DND-41 (cell line): ENCODE results near the gene TMC5.

Experiments used
- ATAC-seq: fragments of 200-7000 bp; cut with Tn5 transposase; 3 replicates; pipeline ENCODE4 v1.9.1; 2021; ENCODE audit warnings: low read depth; ENCODE audit not compliant: insufficient read depth
- DNase-seq: peaks from one replicate; pipeline ENCODE4 v3.0.0-alpha.2; 2020
- H2AFZ ChIP-seq: 2 replicates; pipeline ENCODE4 v1.6.0; 2012; ENCODE audit warnings: low read depth, low read length
- H3K27ac ChIP-seq: 2 replicates; pipeline ENCODE4 v1.5.1; 2012; ENCODE audit warnings: low read length, inconsistent platforms
- H3K27me3 ChIP-seq: fragments of 200-600 bp; sonication (generic); 2 replicates; pipeline ENCODE4 v1.6.0; 2012; ENCODE audit warnings: low read length, mild to moderate bottlenecking, inconsistent platforms; ENCODE audit not compliant: insufficient read depth, poor library complexity
- H3K36me3 ChIP-seq: 2 replicates; pipeline ENCODE4 v1.5.1; 2012; ENCODE audit warnings: low read length, inconsistent platforms; ENCODE audit not compliant: insufficient read depth
- H3K4me1 ChIP-seq: 2 replicates; pipeline ENCODE4 v1.5.1; 2012; ENCODE audit warnings: mild to moderate bottlenecking, low read length; ENCODE audit not compliant: insufficient read depth
- H3K4me2 ChIP-seq: 2 replicates; pipeline ENCODE4 v1.6.0; 2012; ENCODE audit warnings: mild to moderate bottlenecking, moderate library complexity, low read length, inconsistent platforms; ENCODE audit not compliant: insufficient read depth
- H3K4me3 ChIP-seq, 2 experiments: fragments of 200-600 bp in 1 of 2; shearing (Covaris generic) in 1 of 2; 2 replicates each; pipeline ENCODE4 v1.5.1; 2012 to 2016; ENCODE audit warnings: inconsistent platforms in 2 of 2, low read length in 2 of 2, mild to moderate bottlenecking in 2 of 2, low read depth in 1 of 2, moderate library complexity in 1 of 2
- H3K79me2 ChIP-seq: 2 replicates; pipeline ENCODE4 v1.6.0; 2012; ENCODE audit warnings: low read length, inconsistent platforms; ENCODE audit not compliant: insufficient read depth
- H3K9ac ChIP-seq: 2 replicates; pipeline ENCODE4 v1.6.0; 2012; ENCODE audit warnings: low read depth, mild to moderate bottlenecking, inconsistent platforms, low read length, moderate library complexity
- H3K9me3 ChIP-seq: 2 replicates; pipeline ENCODE4 v1.5.1; 2012; ENCODE audit warnings: low read length, moderate library complexity, mild to moderate bottlenecking, inconsistent platforms; ENCODE audit not compliant: insufficient read depth, severe bottlenecking
- H4K20me1 ChIP-seq: 2 replicates; pipeline ENCODE4 v1.6.0; 2012; ENCODE audit warnings: low read length; ENCODE audit not compliant: insufficient read depth
- CTCF ChIP-seq: IDR thresholded peaks from 2 replicates; pipeline ENCODE4 v1.5.1; 2012; ENCODE audit warnings: borderline replicate concordance, low read length, moderate library complexity, mild to moderate bottlenecking; ENCODE audit not compliant: poor library complexity, severe bottlenecking; ENCODE audit errors: extremely low read depth
- EZH2 ChIP-seq: IDR thresholded peaks from 3 replicates; pipeline ENCODE4 v1.6.1; 2012; ENCODE audit warnings: borderline replicate concordance, low read depth, mild to moderate bottlenecking, moderate library complexity, low read length, inconsistent platforms; ENCODE audit not compliant: severe bottlenecking

The TMC5 gene

GRCh38 chr16:19548144-19548543, 130.5 kb downstream of the TMC5 start:
- no peak overlapping the region for H3K27ac ChIP-seq
- H3K4me1 ChIP-seq: no peaks in the 10 kb centered on the region
- no peak for ATAC-seq
- H2AFZ ChIP-seq: no peak overlapping the region
- no peak overlapping the region for H3K9ac ChIP-seq
- DNase-seq: no peak
- no peaks in the 10 kb centered on the region for H4K20me1 ChIP-seq
- no peak overlapping the region for H3K4me3 ChIP-seq
- no peaks in the 10 kb centered on the region for H3K27me3 ChIP-seq
- H3K36me3 ChIP-seq: peaks cover 83% of the 10 kb centered on the region
- H3K4me2 ChIP-seq: no peak overlapping the region
- H3K79me2 ChIP-seq: no peaks in the 10 kb centered on the region
- TF ChIP-seq EZH2: no peak
- no peak for TF ChIP-seq CTCF
- H3K9me3 ChIP-seq: no peaks in the 10 kb centered on the region
